GM21360 (cell line): ENCODE results near the gene FBXO42.
"Not testable (repeated sequence)": the region's sequence is repeated elsewhere in the genome, so short reads cannot be mapped to it uniquely, and the experiment has no call there.

Experiments used
- ATAC-seq: cut with Tn5 transposase; IDR thresholded peaks from one replicate; pipeline ENCODE4 v1.9.1; 2021; ENCODE audit warnings: mild to moderate bottlenecking, moderate library complexity; ENCODE audit not compliant: unreplicated experiment

Gene FBXO42

GRCh38 chr1:16372535-16373285 lies 20.4 kb upstream of the FBXO42 start:
- ATAC-seq: no peak

DNA sequence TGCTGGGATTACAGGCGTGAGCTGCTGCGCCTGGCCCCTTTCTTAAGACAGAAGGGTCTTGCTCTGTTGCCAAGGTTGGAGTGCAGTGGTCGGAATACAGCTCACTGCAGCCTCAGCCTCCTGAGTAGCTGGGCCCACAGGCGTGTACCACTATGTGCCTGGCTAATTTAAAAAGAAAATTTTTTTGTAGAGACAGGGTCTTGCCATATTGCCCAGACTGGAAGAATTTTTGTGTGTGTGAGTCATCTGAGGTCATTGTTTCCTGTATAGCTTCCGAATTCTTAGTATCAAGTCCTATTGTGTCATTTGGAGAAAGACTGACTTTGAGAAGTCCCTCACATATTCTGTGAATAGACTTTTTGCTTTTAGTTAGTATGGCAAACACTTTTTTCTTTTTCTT lies 19.4 kb upstream of the FBXO42 start:
- ATAC-seq: no peak

GRCh38 chr1:16369821-16370220 lies 17.5 kb upstream of the FBXO42 start:
- no peak for ATAC-seq

DNA sequence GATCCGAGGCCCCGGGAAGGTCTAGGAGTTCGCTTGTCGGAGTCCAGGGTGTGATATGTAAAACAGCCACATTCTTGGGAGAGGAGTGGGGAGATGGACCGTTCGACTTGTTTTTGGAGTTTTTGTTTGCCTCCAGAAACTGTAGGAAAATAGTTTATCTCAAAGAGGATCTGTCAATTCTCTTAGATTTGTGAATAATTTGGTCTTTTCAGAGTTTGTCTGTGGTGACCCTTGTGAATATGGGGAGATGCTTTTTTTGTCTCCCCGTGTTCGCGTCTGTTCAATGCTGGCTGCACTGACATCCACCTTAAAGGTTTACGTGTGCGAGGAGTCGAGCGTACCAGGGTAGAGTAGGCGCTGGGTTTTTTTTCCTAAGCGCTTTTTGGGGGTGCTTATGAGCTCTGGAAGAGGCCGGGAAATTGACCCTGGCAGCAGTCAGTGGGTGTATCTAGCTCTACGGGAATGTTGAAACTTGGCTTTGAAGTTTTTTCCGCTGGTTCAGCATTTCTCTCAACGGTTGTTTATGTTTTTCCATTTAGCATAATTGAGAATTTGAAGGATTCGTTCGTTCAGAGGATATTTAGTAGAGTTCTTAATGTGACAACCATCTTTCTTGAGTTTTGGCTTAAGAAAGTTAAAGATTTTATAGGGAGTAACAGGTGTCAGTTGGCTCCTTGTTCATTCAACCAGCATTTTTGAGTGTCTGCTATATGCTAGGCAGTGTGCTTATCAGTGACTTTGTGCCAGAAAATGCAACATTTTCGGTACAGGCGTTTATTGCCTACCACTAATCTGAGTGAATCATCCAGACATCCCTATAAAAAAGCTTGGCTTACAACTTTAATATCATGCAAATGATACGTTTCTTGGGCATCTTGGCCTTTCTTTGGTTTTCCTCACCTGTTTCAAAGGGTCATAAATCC lies 15.9 kb upstream of the FBXO42 start:
- no peak for ATAC-seq

- ATAC-seq: peak; percentile 56
Observed at GRCh38 chr1:16367258-16367967, 15.1 kb upstream of the FBXO42 start.

GRCh38 chr1:16366722-16367257 lies 14.5 kb upstream of the FBXO42 start, which contains the start of gene SZRD1:
Gene SZRD1, plus strand, starts transcription at chr1:16367242. Its CDS starts 16 bp downstream, at chr1:16367258.
- peak; percentile 71 for ATAC-seq

- ATAC-seq: not testable (repeated sequence)
Observed at GRCh38 chr1:16365146-16365498, 12.8 kb upstream of the FBXO42 start.

- ATAC-seq: no peak
Observed at GRCh38 chr1:16356867-16357266, 4.6 kb upstream of the FBXO42 start.

DNA sequence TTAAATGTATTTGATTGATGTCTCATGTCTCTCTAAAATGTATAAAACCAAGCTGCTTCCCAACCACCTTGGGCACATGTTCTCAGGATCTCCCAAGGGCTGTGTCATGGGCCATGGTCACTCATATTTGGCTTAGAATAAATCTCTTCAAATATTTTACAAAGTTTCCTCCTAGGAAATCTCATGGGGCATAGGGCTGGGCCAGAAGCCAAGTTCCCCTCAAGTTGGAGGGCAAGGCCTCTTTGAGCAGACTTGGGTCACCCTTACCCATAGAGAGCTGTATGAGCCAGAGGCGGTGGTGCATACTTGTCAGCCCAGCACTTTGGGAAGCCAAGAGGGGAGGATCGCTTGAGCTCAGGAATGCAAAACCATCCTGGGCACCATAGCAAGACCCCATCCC lies 2.3 kb upstream of the FBXO42 start:
- ATAC-seq: no peak

DNA sequence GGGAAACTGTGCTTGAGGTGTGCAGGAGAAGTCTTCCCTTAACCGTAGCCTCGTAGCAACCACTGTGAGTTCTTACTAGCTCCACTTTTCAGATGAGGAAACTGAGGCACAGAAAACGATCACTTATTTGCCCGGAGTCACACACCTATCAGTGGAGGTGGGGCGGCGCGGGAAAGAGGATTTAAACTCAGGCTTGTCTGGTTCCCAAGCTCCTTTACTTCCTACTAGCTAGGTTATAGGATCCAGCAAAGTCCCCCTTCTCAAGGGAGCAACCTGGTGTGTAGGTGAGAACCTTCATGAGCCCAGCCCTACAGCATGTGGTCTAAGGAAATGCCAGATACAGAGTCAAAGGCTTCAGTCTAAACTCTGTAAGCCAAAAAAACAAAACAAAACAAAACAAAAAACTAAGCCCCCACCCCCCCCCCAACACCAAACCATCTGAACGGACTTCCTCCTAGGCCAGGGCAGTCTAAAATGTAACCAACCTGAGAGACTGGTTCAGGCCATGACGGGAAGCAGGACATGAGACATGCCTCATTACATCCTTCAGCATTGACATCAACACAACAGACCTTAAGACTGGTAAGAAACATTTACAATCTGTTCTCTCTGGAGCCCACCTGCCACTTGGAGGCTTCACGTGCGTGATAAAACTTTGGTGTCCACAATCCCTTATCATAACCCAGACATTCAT lies 709 bp upstream of the FBXO42 start:
- no peak for ATAC-seq

- ATAC-seq: no peak
Observed at GRCh38 chr1:16351456-16351993, 755 bp downstream of the FBXO42 start.

DNA sequence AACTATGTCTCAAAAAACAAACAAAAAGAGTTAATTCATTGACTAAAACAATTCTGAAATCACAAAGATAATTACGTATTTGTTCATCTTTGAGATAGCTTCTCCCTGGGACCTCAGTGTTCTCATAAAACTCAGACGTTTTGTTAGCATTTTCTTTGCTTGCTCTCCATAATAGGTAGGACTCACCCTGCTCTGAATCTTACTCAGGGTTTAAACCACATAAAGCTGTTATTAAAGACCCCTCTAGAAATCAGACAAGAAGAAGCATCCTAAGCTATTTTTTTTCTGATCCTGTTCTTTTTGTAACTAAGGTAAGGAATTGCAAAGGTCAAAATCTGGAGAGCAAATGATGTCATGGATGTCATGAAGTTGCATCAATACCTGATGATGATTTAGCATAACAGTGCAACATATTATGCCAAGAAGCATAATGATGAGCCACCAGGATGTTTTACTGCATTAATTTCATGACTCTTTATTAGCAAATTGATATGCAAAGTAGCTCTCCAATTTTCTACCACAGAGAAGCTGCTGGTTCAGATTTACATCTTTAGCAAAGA lies 2.4 kb downstream of the FBXO42 start:
- no peak for ATAC-seq

DNA sequence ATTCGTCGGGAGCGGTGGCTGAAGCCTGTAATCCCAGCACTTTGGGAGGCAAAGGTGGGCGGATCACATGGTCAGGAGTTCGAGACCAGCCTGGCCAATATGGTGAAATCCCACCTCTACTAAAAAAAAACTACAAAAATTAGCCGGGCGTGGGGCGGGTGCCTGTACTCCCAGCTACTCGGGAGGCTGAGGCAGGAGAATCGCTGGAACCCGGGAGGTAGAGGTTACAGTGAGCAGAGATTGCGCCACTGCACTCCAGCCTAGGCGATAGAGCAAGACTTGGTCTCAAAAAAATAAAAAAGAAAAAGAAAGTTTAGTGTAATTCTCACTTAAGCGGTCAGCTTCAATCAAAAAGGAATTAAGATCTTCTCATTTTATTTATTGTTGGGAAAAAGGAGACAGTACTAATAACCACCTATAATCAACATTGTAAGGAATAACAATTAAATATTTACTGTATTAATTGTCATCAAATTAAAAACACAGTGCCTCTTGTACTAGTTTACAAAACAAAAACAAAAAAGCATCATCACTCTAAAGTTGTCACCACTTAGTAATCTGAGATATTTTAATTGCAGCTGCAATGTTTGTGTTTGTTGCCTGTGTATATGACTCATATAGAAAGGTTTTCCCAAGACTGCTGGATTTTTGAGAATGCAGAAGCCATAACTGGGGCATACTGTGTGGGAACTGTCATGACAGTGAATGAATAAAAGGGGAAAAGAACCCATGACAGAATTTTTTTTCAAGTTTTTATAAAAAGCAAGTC lies 3.7 kb downstream of the FBXO42 start:
- ATAC-seq: no peak

GRCh38 chr1:16343276-16343675 lies 9.0 kb downstream of the FBXO42 start:
- not testable (repeated sequence) for ATAC-seq

- no peak for ATAC-seq
Observed at GRCh38 chr1:16342331-16343062, 9.8 kb downstream of the FBXO42 start.

- ATAC-seq: no peak
Observed at GRCh38 chr1:16340673-16341072, 11.6 kb downstream of the FBXO42 start.

- ATAC-seq: no peak
Observed at GRCh38 chr1:16338961-16339360, 13.3 kb downstream of the FBXO42 start.

- no peak for ATAC-seq
Observed at GRCh38 chr1:16334655-16335340, 17.5 kb downstream of the FBXO42 start.
